Activated B cell treated with CpG ODN at 0.5 μM for 24 hours (primary cell): ENCODE measurements around the gene MAGEF1. TPM values are rescaled to one million over a fixed set of nuclear protein-coding genes. Genes with fewer than 3 reads are reported as not detected.
A peak's percentile ranks its signal among the peaks of the same experiment; 100 is the strongest.

ENCODE experiments used
- ATAC-seq: fragments of 200-7000 bp; cut with Tn5 transposase; one replicate; pipeline ENCODE4 v1.10.0; 2021; ENCODE audit warnings: low read depth, mild to moderate bottlenecking, moderate library complexity
- CTCF ChIA-PET: fragments of 350-600 bp; sonication (Branson Sonifier 250); formaldehyde crosslinking; loops from one replicate; lab custom pipeline; 2021; ENCODE audit warnings: antibody characterized with exemption; lab: Charles Lee
- POLR2A ChIA-PET: fragments of 350-600 bp; sonication (Branson Sonifier 250); formaldehyde crosslinking; loops from one replicate; lab custom pipeline; 2021; ENCODE audit warnings: antibody characterized with exemption; lab: Charles Lee
- DNase-seq: peaks from one replicate; pipeline ENCODE4 v3.0.0; 2022
- H3K27ac Mint-ChIP-seq: one replicate; pipeline ENCODE4 v1.8.0; 2020; ENCODE audit warnings: mixed read lengths
- H3K27me3 Mint-ChIP-seq: one replicate; pipeline ENCODE4 v1.8.0; 2021; ENCODE audit warnings: mixed read lengths
- H3K36me3 Mint-ChIP-seq: one replicate; pipeline ENCODE4 v1.8.0; 2021; ENCODE audit warnings: low read depth, mixed read lengths
- H3K4me1 Mint-ChIP-seq: one replicate; pipeline ENCODE4 v1.8.0; 2021; ENCODE audit warnings: mixed read lengths
- H3K4me3 Mint-ChIP-seq: one replicate; pipeline ENCODE4 v1.8.0; 2020; ENCODE audit warnings: mild to moderate bottlenecking, mixed read lengths
- H3K9me3 Mint-ChIP-seq: one replicate; pipeline ENCODE4 v1.8.0; 2020; ENCODE audit warnings: mixed read lengths
- intact Hi-C: fragments of 100-400 bp; cut with micrococcal nuclease; formaldehyde crosslinking; loops from one replicate; pipeline ENCODE4 v1.15.1; 2024
- total RNA-seq: library from RNA; stranded (reverse); gene quantifications from 2 replicates; pipeline ENCODE4 v1.2.3, GENCODE V29; 2022
- TF ChIP-seq, protein P1 (sequence below): fragments of 200-600 bp; IDR thresholded peaks from one replicate; pipeline ENCODE4 v1.8.0; 2022; ENCODE audit warnings: antibody characterized with exemption, mild to moderate bottlenecking

MAGEF1 gene, protein sequence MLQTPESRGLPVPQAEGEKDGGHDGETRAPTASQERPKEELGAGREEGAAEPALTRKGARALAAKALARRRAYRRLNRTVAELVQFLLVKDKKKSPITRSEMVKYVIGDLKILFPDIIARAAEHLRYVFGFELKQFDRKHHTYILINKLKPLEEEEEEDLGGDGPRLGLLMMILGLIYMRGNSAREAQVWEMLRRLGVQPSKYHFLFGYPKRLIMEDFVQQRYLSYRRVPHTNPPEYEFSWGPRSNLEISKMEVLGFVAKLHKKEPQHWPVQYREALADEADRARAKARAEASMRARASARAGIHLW
- total RNA-seq = 18.5 and 18.7 TPM in 2 replicates

DNA sequence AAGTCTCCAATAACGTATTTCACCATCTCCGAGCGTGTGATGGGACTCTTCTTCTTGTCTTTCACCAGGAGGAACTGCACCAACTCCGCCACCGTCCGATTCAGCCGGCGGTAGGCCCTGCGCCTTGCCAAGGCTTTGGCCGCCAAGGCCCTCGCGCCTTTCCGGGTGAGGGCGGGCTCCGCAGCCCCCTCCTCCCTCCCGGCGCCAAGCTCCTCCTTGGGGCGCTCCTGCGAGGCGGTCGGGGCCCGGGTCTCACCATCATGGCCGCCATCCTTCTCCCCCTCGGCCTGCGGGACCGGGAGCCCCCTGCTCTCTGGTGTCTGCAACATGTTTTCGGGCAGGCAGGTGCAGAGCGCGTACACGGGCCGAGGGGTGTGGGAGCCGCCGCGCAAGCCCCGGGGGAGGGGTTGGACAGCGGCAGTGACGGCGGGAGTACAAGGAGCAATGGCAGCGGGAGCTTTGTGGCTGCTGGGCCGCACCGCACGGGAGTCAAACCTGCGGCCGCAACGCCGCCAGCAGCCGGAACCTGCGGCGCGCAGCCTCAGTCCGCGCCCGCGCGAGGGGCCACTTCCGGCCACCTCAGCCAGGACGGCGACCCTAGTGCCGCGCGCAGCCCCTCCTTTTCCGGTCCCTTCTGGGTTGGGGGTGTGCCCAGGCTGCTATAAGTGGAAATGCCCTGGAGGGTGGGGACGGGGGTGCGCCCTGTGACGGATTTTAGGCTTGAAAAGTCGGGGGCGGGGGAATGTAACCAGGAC, at the start of gene MAGEF1:
Gene MAGEF1 (minus strand): TSS at position 572 of the 755 bp plus-strand sequence. CDS start 243 bp downstream, at position 329.
- Mint-ChIP-seq H3K4me3 (peak within 1 kb of the TSS; percentile 86), H3K4me1 (peaks cover 30% of the 10 kb centered on the region), H3K36me3 (peaks cover 20% of the 10 kb centered on the region), H3K27me3 (no peaks in the 10 kb centered on the region), H3K27ac (peak within 1 kb of the TSS; percentile 87), H3K9me3 (no peaks in the 10 kb centered on the region)
- DNase-seq (peak; percentile 65), ATAC-seq (peak; percentile 80)
- TF ChIP-seq, protein P1, sequence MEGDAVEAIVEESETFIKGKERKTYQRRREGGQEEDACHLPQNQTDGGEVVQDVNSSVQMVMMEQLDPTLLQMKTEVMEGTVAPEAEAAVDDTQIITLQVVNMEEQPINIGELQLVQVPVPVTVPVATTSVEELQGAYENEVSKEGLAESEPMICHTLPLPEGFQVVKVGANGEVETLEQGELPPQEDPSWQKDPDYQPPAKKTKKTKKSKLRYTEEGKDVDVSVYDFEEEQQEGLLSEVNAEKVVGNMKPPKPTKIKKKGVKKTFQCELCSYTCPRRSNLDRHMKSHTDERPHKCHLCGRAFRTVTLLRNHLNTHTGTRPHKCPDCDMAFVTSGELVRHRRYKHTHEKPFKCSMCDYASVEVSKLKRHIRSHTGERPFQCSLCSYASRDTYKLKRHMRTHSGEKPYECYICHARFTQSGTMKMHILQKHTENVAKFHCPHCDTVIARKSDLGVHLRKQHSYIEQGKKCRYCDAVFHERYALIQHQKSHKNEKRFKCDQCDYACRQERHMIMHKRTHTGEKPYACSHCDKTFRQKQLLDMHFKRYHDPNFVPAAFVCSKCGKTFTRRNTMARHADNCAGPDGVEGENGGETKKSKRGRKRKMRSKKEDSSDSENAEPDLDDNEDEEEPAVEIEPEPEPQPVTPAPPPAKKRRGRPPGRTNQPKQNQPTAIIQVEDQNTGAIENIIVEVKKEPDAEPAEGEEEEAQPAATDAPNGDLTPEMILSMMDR = no peak
- ChIA-PET POLR2A (interaction anchor here (0.5 to 2.0 kb wide), 5 partner anchors 15 to 150 kb away, joined by 3 to 10 read pairs (median 5); partner anchors contain the start of gene EPHB3), CTCF (interaction anchor here (0.7 kb wide), 1 partner anchor 16 kb away, joined by 7 read pairs; no protein-coding TSS in a partner anchor)
- intact Hi-C loops = loop anchor here (1.0 to 5.0 kb wide), 6 partner anchors 20 to 349 kb away; partner anchors contain the start of genes CLCN2, EPHB3, POLR2H and VPS8

DNA sequence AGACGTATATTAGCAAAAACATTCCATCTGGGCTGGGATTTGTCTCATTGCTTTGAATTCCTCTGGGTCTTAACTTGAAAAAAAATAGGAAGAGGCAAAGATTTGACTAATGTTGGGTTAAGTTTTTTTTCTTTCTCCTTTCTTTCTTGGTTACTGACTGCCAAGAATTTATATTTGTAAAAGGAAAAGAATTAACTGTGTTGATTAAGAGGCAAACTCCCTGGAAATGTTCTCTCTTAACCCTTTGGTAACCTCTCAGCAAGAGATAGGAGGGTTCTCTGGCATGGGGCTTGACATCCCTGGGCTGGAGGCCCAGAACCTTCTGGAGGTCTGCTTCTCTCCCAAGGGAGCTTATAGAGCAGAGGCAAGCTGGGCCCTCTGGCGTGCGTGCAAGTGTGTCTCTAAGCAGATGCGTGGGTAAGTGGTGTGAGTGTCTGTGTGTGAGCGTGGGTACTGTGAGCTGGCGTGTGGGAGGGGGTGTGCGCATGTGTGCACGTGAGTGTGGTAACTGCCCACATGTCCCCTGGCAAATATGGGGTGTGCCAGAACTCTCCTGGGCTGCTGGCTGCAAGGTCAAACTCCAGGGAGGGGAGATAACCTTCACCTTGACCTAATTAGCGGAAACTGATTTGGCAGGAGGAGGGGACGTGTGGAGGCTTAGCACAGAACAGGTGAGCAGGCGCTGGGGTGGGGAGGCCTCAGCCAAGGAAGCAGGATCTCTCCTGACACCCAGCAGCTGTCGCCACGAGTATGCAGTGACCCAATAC, 49.4 kb upstream of the MAGEF1 start:
- TF ChIP-seq, protein P1 = no peak
- no peak overlapping the region for H3K4me3 Mint-ChIP-seq
- ChIA-PET CTCF (interaction anchor here (1.3 kb wide), 1 partner anchor 200 kb away, joined by 4 read pairs; no protein-coding TSS in a partner anchor), POLR2A (no interaction called here)
- H3K27me3 Mint-ChIP-seq = peaks cover 1% of the 10 kb centered on the region
- ATAC-seq = no peak
- H3K36me3 Mint-ChIP-seq = no peaks in the 10 kb centered on the region
- peaks cover 29% of the 10 kb centered on the region for H3K4me1 Mint-ChIP-seq
- H3K27ac Mint-ChIP-seq = no peak overlapping the region
- no peak for DNase-seq
- intact Hi-C loops = loop anchor here (10.0 kb wide), 1 partner anchor 86 kb away; no protein-coding TSS in a partner anchor
- H3K9me3 Mint-ChIP-seq = no peaks in the 10 kb centered on the region

DNA sequence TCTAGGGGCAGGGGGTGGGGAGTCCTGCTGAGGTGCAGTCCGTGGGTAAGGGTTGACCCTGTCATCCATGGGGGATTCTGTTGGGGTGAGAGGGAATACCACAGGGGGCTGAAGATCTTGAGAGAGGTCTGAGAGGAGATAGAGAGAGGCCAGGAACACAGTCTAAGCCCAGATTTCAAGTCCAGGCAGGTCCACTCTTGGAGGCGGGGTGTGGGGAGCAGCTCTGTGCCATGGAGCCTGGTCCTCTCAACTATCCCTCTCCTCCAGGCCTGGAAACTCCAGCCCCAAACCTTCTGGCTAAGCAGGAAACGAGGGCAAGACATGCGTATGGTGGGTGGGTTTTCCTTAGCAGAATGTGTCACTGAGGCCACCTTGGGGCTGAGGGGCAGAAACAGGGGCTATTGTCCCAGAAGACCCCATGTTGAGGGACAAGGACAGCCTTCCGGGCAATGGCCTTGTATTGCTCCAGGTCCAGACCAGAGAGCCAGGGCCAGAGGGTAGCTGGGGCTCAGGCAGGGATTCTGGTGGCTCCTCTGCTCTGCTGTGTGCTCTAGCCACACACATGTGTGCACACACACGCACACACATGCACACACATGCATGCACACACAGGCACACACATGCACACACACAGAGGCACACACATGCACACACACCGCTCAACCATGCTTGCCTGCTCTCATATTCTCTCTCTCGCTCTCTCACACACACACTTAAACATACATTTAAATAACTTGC, 48.6 kb upstream of the MAGEF1 start:
- no peaks in the 10 kb centered on the region for H3K9me3 Mint-ChIP-seq
- CTCF ChIA-PET = no interaction called here

DNA sequence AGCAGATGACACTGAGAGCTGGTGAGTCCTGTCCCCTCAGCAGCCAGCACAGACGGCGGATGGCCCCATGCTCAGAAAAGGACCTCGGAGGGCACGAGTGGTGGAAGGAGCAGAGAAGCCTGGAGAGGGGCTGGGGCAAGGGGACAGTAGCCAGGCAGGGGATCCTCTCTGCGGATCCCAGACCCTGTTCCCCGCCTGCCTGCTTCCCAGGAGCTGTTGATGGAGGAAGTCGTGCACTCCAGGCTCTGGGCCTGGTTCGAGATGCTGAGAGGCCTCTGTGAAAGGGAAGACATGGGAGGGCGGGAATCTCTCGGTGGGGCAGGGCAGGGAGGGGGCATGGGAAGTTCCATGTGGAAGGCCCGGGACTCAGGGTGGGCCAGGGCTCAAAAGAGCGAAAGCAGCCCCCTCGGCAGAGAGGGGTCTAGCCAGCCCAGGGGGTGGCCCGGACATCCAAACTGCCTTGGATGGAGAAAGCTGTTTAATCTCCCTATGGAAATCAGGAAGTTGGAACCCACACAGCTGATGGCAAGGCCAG, 47.9 kb upstream of the MAGEF1 start:
- no peak overlapping the region for H3K4me3 Mint-ChIP-seq
- no peak overlapping the region for H3K27ac Mint-ChIP-seq
- DNase-seq = no peak
- no peak for ATAC-seq
- ChIA-PET POLR2A (no interaction called here), CTCF (no interaction called here)
- no peaks in the 10 kb centered on the region for H3K9me3 Mint-ChIP-seq
- no peaks in the 10 kb centered on the region for H3K36me3 Mint-ChIP-seq
- H3K27me3 Mint-ChIP-seq = peaks cover 1% of the 10 kb centered on the region
- intact Hi-C loops = loop anchor here (10.0 kb wide), 1 partner anchor 85 kb away; no protein-coding TSS in a partner anchor
- TF ChIP-seq, protein P1 = no peak
- peaks cover 20% of the 10 kb centered on the region for H3K4me1 Mint-ChIP-seq

More for the DNA sequence above, 48.6 kb upstream of the MAGEF1 start:
- TF ChIP-seq, protein P1 = no peak
- no peak for ATAC-seq
- H3K4me3 Mint-ChIP-seq = no peak overlapping the region
- H3K27me3 Mint-ChIP-seq = peaks cover 1% of the 10 kb centered on the region
- POLR2A ChIA-PET = no interaction called here
- no peaks in the 10 kb centered on the region for H3K36me3 Mint-ChIP-seq
- intact Hi-C loops = loop anchor here (10.0 kb wide), 1 partner anchor 86 kb away; no protein-coding TSS in a partner anchor
- DNase-seq = no peak
- H3K4me1 Mint-ChIP-seq = peaks cover 28% of the 10 kb centered on the region
- no peak overlapping the region for H3K27ac Mint-ChIP-seq
